CD14-positive monocyte (primary cell): Measurements from ENCODE around the gene ACTA1. TPM values are rescaled to one million over a fixed set of nuclear protein-coding genes. Genes with fewer than 3 reads are reported as not detected.

Experiments
- DNase-seq, 3 donors: peaks; one replicate each; pipeline ENCODE4 v3.0.0-alpha.2; 2011 to 2022
- H2AFZ ChIP-seq: 2 replicates; pipeline ENCODE4 v1.6.0; 2012; ENCODE audit warnings: mild to moderate bottlenecking, low read depth, low read length, inconsistent platforms; ENCODE audit not compliant: insufficient read depth, poor library complexity, severe bottlenecking
- H3K27ac ChIP-seq, 2 donors: 1 replicate in 1 of 2; 2 replicates in 1 of 2; pipeline ENCODE4 v1.5.1; 2012 to 2013; ENCODE audit warnings: low read length in 2 of 2, control low read depth in 1 of 2, inconsistent platforms in 1 of 2, low read depth in 1 of 2, mild to moderate bottlenecking in 1 of 2
- H3K27me3 ChIP-seq, 2 donors: one replicate each; pipeline versions ENCODE4 v1.6.0 to v1.6.1; 2011 to 2013; ENCODE audit warnings: low read length in 2 of 2; ENCODE audit not compliant: control insufficient read depth in 2 of 2, insufficient read depth in 2 of 2
- H3K36me3 ChIP-seq, 2 donors: replicated peaks in 1 of 2; 1 replicate in 1 of 2; 2 replicates in 1 of 2; pipeline versions ENCODE4 v1.5.1 to v1.6.1; 2012 to 2013; ENCODE audit warnings: low read length in 2 of 2, control low read depth in 1 of 2, inconsistent platforms in 1 of 2, mild to moderate bottlenecking in 1 of 2; ENCODE audit not compliant: insufficient read depth in 2 of 2, control insufficient read depth in 1 of 2
- H3K4me1 ChIP-seq, 2 donors: 1 replicate in 1 of 2; 2 replicates in 1 of 2; pipeline versions ENCODE4 v1.5.1 to v1.6.1; 2012 to 2013; ENCODE audit warnings: low read length in 2 of 2, control low read depth in 1 of 2, inconsistent platforms in 1 of 2, mild to moderate bottlenecking in 1 of 2, moderate library complexity in 1 of 2; ENCODE audit not compliant: insufficient read depth in 2 of 2, control insufficient read depth in 1 of 2
- H3K4me2 ChIP-seq: replicated peaks from 2 replicates; pipeline ENCODE3; 2012; ENCODE audit warnings: low read length, moderate library complexity, mild to moderate bottlenecking; ENCODE audit not compliant: poor library complexity, severe bottlenecking; ENCODE audit errors: extremely low read depth
- H3K4me3 ChIP-seq, 3 experiments: fragments of 200-600 bp in 1 of 3; sonication (generic) in 1 of 3; replicated peaks in 1 of 3; 1 replicate in 2 of 3; 2 replicates in 1 of 3; pipeline ENCODE4 v1.5.1; 2011 to 2013; ENCODE audit warnings: low read length in 3 of 3, mild to moderate bottlenecking in 3 of 3, control low read depth in 2 of 3, low read depth in 2 of 3, inconsistent platforms in 1 of 3, moderate library complexity in 1 of 3
- H3K79me2 ChIP-seq: 2 replicates; pipeline ENCODE4 v1.6.0; 2012; ENCODE audit warnings: mild to moderate bottlenecking, control low read depth, inconsistent platforms, low read length, moderate library complexity; ENCODE audit not compliant: insufficient read depth
- H3K9ac ChIP-seq: 2 replicates; pipeline ENCODE4 v1.6.0; 2017; ENCODE audit warnings: low read length, mild to moderate bottlenecking; ENCODE audit not compliant: insufficient read depth, poor library complexity, severe bottlenecking
- H3K9me3 ChIP-seq, 2 donors: replicated peaks in 1 of 2; 1 replicate in 1 of 2; 2 replicates in 1 of 2; pipeline versions ENCODE4 v1.5.1 to v1.6.1; 2012 to 2013; ENCODE audit warnings: low read length in 2 of 2, control low read depth in 1 of 2; ENCODE audit not compliant: control insufficient read depth in 1 of 2, insufficient read depth in 1 of 2
- H4K20me1 ChIP-seq: 2 replicates; pipeline ENCODE4 v1.6.0; 2012; ENCODE audit warnings: mild to moderate bottlenecking, low read length, control low read depth, moderate library complexity; ENCODE audit not compliant: insufficient read depth
- H3K27ac Mint-ChIP-seq, 7 donors: one replicate each; pipeline ENCODE4 v1.8.0; 2020; ENCODE audit warnings: mild to moderate bottlenecking in 7 of 7, mixed read lengths in 7 of 7, moderate library complexity in 6 of 7, inconsistent platforms in 2 of 7
- H3K27me3 Mint-ChIP-seq, 3 donors: one replicate each; pipeline ENCODE4 v1.8.0; 2021 to 2022; ENCODE audit warnings: low read depth in 3 of 3, mild to moderate bottlenecking in 3 of 3, mixed read lengths in 3 of 3, moderate library complexity in 3 of 3, inconsistent platforms in 1 of 3
- H3K36me3 Mint-ChIP-seq, 2 donors: one replicate each; pipeline ENCODE4 v1.8.0; 2020; ENCODE audit warnings: mixed read lengths in 2 of 2, inconsistent platforms in 1 of 2, mild to moderate bottlenecking in 1 of 2
- H3K4me1 Mint-ChIP-seq: one replicate; pipeline ENCODE4 v1.8.0; 2020; ENCODE audit warnings: mild to moderate bottlenecking, mixed read lengths
- H3K4me3 Mint-ChIP-seq, 2 donors: one replicate each; pipeline ENCODE4 v1.8.0; 2020; ENCODE audit warnings: mild to moderate bottlenecking in 2 of 2, mixed read lengths in 2 of 2, moderate library complexity in 1 of 2
- H3K9me3 Mint-ChIP-seq, 7 donors: one replicate each; pipeline ENCODE4 v1.8.0; 2020 to 2022; ENCODE audit warnings: mixed read lengths in 7 of 7, mild to moderate bottlenecking in 6 of 7, moderate library complexity in 6 of 7, inconsistent platforms in 2 of 7
- CTCF ChIP-seq: fragments of 200-600 bp; IDR thresholded peaks from one replicate; pipeline ENCODE4 v1.8.0; 2022; ENCODE audit warnings: antibody characterized with exemption, mild to moderate bottlenecking
- WGBS: methylation state at CpG from one replicate; pipeline ENCODE4 v1.1.5; 2013; ENCODE audit warnings: missing lambda C conversion rate; ENCODE audit not compliant: insufficient coverage; 5-methylcytosine and 5-hydroxymethylcytosine counted together
- intact Hi-C, 2 donors: fragments of 100-400 bp; cut with micrococcal nuclease; formaldehyde crosslinking; loops; one replicate each; pipeline versions ENCODE4 v1.15.0 to v1.15.1; 2023
- polyA plus RNA-seq, 3 donors: library from polyadenylated mRNA; depleted of rRNA in 1 of 3; unstranded in 2 of 3; stranded (reverse) in 1 of 3; fragments of 300-500 nt in 2 of 3; fragments of >200 nt in 1 of 3; fragmentation: Illumina TruSeq in 2 of 3; gene quantifications; 1 replicate in 2 of 3; 2 replicates in 1 of 3; pipeline ENCODE4 v1.2.3, GENCODE V29; 2012 to 2021

ACTA1 gene
- polyA plus RNA-seq, 3 donors, result 0.72 TPM; not detected in 2

- no peaks in the 10 kb centered on the region for H3K9me3 ChIP-seq
- WGBS, result 99% methylated on average over 8 of the region's 8 CpGs
- no peaks in the 10 kb centered on the region for H3K4me1 ChIP-seq
- no peak for DNase-seq
- H3K36me3 ChIP-seq, result peaks cover 86 to 99% of the 10 kb centered on the region in 2 donors
- no peak overlapping the region for H3K9ac ChIP-seq
- no peaks in the 10 kb centered on the region for H4K20me1 ChIP-seq
- no peak overlapping the region for H3K4me3 ChIP-seq
- intact Hi-C loops, result no loop called here
- peaks cover 89 to 96% of the 10 kb centered on the region in 2 donors for H3K36me3 Mint-ChIP-seq
- no peaks in the 10 kb centered on the region for H3K4me1 Mint-ChIP-seq
- no peak for TF ChIP-seq CTCF
- H3K4me3 Mint-ChIP-seq, result no peak overlapping the region
- peaks cover 0 to 2% (median 0%) of the 10 kb centered on the region in 3 donors for H3K27me3 Mint-ChIP-seq
- H3K79me2 ChIP-seq, result no peaks in the 10 kb centered on the region
- no peak overlapping the region for H3K27ac Mint-ChIP-seq
- H3K4me2 ChIP-seq, result no peak overlapping the region
- H3K9me3 Mint-ChIP-seq, result no peaks in the 10 kb centered on the region
- H2AFZ ChIP-seq, result no peak overlapping the region
- no peak overlapping the region for H3K27ac ChIP-seq
- no peaks in the 10 kb centered on the region for H3K27me3 ChIP-seq
Observed at GRCh38 chr1:229464672-229465071, 30.8 kb upstream of the ACTA1 start.

- Histone ChIP-seq H3K4me3 (no peak overlapping the region), H3K4me1 (no peaks in the 10 kb centered on the region), H3K9ac (no peak overlapping the region), H3K79me2 (no peaks in the 10 kb centered on the region), H4K20me1 (no peaks in the 10 kb centered on the region), H2AFZ (no peak overlapping the region), H3K36me3 (peaks cover 89 to 99% of the 10 kb centered on the region in 2 donors), H3K27ac (no peak overlapping the region), H3K27me3 (no peaks in the 10 kb centered on the region), H3K4me2 (no peak overlapping the region), H3K9me3 (no peaks in the 10 kb centered on the region)
- no peak overlapping the region for H3K4me3 Mint-ChIP-seq
- H3K27me3 Mint-ChIP-seq, result peaks cover 0 to 2% (median 0%) of the 10 kb centered on the region in 3 donors
- no peaks in the 10 kb centered on the region for H3K9me3 Mint-ChIP-seq
- intact Hi-C loops, result no loop called here
- peaks cover 83 to 95% of the 10 kb centered on the region in 2 donors for H3K36me3 Mint-ChIP-seq
- DNase-seq, result no peak
- WGBS, result 100% methylated on average over 1 of the region's 7 CpGs
- TF ChIP-seq CTCF, result no peak
- no peaks in the 10 kb centered on the region for H3K4me1 Mint-ChIP-seq
- peak overlapping the region in 2 of 7 donors; percentile 2 to 66 for H3K27ac Mint-ChIP-seq
Observed at GRCh38 chr1:229461032-229461668, 27.3 kb upstream of the ACTA1 start.
